Uterus (tissue), 4 donors: ENCODE measurements around the gene NUDT3. TPM values are rescaled to one million over a fixed set of nuclear protein-coding genes. Genes with fewer than 3 reads are reported as not detected.

Experiments
- DNase-seq, 2 donors: peaks; one replicate each; pipeline ENCODE4 v3.0.0-alpha.2; 2019 to 2020
- H3K27ac ChIP-seq, 2 donors: fragments of 200-600 bp; sonication (generic); 1 replicate in 1 of 2; 2 replicates in 1 of 2; pipeline ENCODE4 v1.5.1; 2016 to 2018
- H3K27me3 ChIP-seq, 2 donors: fragments of 200-600 bp; sonication (generic); one replicate each; pipeline ENCODE4 v1.5.1; 2018 to 2019; ENCODE audit warnings: control low read depth in 1 of 2
- H3K36me3 ChIP-seq, 2 donors: fragments of 200-600 bp; sonication (generic); one replicate each; pipeline ENCODE4 v1.5.1; 2019; ENCODE audit warnings: control low read depth in 1 of 2
- H3K4me1 ChIP-seq, 2 donors: fragments of 200-600 bp; sonication (generic); one replicate each; pipeline ENCODE4 v1.5.1; 2018 to 2019; ENCODE audit warnings: control low read depth in 1 of 2
- H3K4me3 ChIP-seq, 2 donors: fragments of 200-600 bp; sonication (generic); 1 replicate in 1 of 2; 2 replicates in 1 of 2; pipeline ENCODE4 v1.5.1; 2018 to 2019; ENCODE audit warnings: mild to moderate bottlenecking in 1 of 2
- H3K9me3 ChIP-seq, 2 donors: fragments of 200-600 bp; sonication (generic); one replicate each; pipeline ENCODE4 v1.5.1; 2019; ENCODE audit warnings: control low read depth in 1 of 2
- CTCF ChIP-seq, 4 experiments: fragments of 200-600 bp in 2 of 4; fragments of 450-650 bp in 2 of 4; sonication (generic) in 2 of 4; IDR thresholded peaks; one replicate each; pipeline ENCODE4 v1.5.1; 2016 to 2019; ENCODE audit warnings: antibody characterized with exemption in 4 of 4, mild to moderate bottlenecking in 2 of 4, moderate library complexity in 1 of 4
- POLR2A ChIP-seq, 2 donors: fragments of 450-650 bp; IDR thresholded peaks; one replicate each; pipeline ENCODE4 v1.6.1; 2016; ENCODE audit warnings: antibody characterized with exemption in 2 of 2, mild to moderate bottlenecking in 1 of 2, moderate library complexity in 1 of 2
- intact Hi-C: fragments of 100-400 bp; cut with DNase I; formaldehyde crosslinking; loops from one replicate; pipeline ENCODE4 v1.15.1; 2023; ENCODE audit warnings: low total_unique reads
- total RNA-seq, 4 donors: library from RNA; depleted of rRNA in 3 of 4; stranded (reverse); fragments of >200 nt in 3 of 4; gene quantifications; one replicate each; pipeline versions ENCODE4 v1.1.0 to v1.2.4, GENCODE V29; 2014 to 2023
- donor health status: DM: yes; HTN: yes; CAD: no.

NUDT3 gene
- total RNA-seq, 4 donors from 2014 or later: 15.6 to 58.8 (median 38.2) TPM

- Histone ChIP-seq H3K4me1 (no peaks in the 10 kb centered on the region), H3K27ac (no peak overlapping the region), H3K9me3 (no peaks in the 10 kb centered on the region), H3K4me3 (no peak overlapping the region), H3K27me3 (no peaks in the 10 kb centered on the region), H3K36me3 (no peaks in the 10 kb centered on the region)
- no peak for DNase-seq
- TF ChIP-seq POLR2A (IDR thresholded peaks at IDR 0.05) (no peak), CTCF (IDR thresholded peaks at IDR 0.05) (no peak)
- intact Hi-C loops: no loop called here
These were observed 110.7 kb downstream of the NUDT3 start for GRCh38 chr6:34281702-34282334.

GRCh38 chr6:34280216-34280615, 112.3 kb downstream of the NUDT3 start:
- H3K27me3 ChIP-seq: no peaks in the 10 kb centered on the region
- H3K4me1 ChIP-seq: no peaks in the 10 kb centered on the region
- no peak overlapping the region for H3K4me3 ChIP-seq
- TF ChIP-seq CTCF (IDR thresholded peaks at IDR 0.05): no peak
- no peak for TF ChIP-seq POLR2A (IDR thresholded peaks at IDR 0.05)
- no peak overlapping the region for H3K27ac ChIP-seq
- intact Hi-C loops: no loop called here
- DNase-seq: no peak
- H3K36me3 ChIP-seq: no peaks in the 10 kb centered on the region
- H3K9me3 ChIP-seq: no peaks in the 10 kb centered on the region

GRCh38 chr6:34278833-34279232, 113.6 kb downstream of the NUDT3 start:
- TF ChIP-seq POLR2A (IDR thresholded peaks at IDR 0.05): no peak
- TF ChIP-seq CTCF (IDR thresholded peaks at IDR 0.05): no peak

GRCh38 chr6:34277763-34278112, 114.7 kb downstream of the NUDT3 start:
- Histone ChIP-seq H3K27ac (no peak overlapping the region), H3K4me3 (no peak overlapping the region), H3K36me3 (no peaks in the 10 kb centered on the region), H3K4me1 (no peaks in the 10 kb centered on the region), H3K27me3 (no peaks in the 10 kb centered on the region), H3K9me3 (no peaks in the 10 kb centered on the region)
- TF ChIP-seq POLR2A (IDR thresholded peaks at IDR 0.05) (no peak), CTCF (IDR thresholded peaks at IDR 0.05) (no peak)
- DNase-seq: no peak
- intact Hi-C loops: no loop called here

More at GRCh38 chr6:34278833-34279232, 113.6 kb downstream of the NUDT3 start:
- no peak for DNase-seq
- Histone ChIP-seq H3K4me1 (no peaks in the 10 kb centered on the region), H3K9me3 (no peaks in the 10 kb centered on the region), H3K4me3 (no peak overlapping the region), H3K27ac (no peak overlapping the region), H3K36me3 (no peaks in the 10 kb centered on the region), H3K27me3 (no peaks in the 10 kb centered on the region)
- intact Hi-C loops: no loop called here

- no peak for DNase-seq
- Histone ChIP-seq H3K36me3 (no peaks in the 10 kb centered on the region), H3K9me3 (no peaks in the 10 kb centered on the region), H3K27me3 (no peaks in the 10 kb centered on the region), H3K4me3 (no peak overlapping the region), H3K4me1 (no peaks in the 10 kb centered on the region), H3K27ac (no peak overlapping the region)
- intact Hi-C loops: no loop called here
- no peak for TF ChIP-seq CTCF (IDR thresholded peaks at IDR 0.05)
- no peak for TF ChIP-seq POLR2A (IDR thresholded peaks at IDR 0.05)
These were observed 115.3 kb downstream of the NUDT3 start for GRCh38 chr6:34276881-34277762.
